K562 (cell line): ENCODE measurements around the gene CFAP70. TPM values are rescaled to one million over a fixed set of nuclear protein-coding genes. Genes with fewer than 3 reads are reported as not detected.

ENCODE experiments used
- BCOR ChIP-seq: fragments of 450-650 bp; IDR thresholded peaks from 2 replicates; pipeline ENCODE4 v1.6.1; 2016
- CBX8 ChIP-seq: fragments of 200-600 bp; sonication (generic); IDR thresholded peaks from 2 replicates; pipeline ENCODE4 v1.6.1; 2012; ENCODE audit warnings: borderline replicate concordance, mixed run types, low read depth, mild to moderate bottlenecking, moderate library complexity, mixed read lengths, low read length, control low read depth, inconsistent platforms; ENCODE audit not compliant: poor library complexity, severe bottlenecking; ENCODE audit errors: extremely low read depth
- CEBPG ChIP-seq, 3 experiments: fragments of 200-800 bp in 1 of 3; sonication (Bioruptor generic) in 1 of 3; sonication (generic) in 1 of 3; formaldehyde crosslinking in 1 of 3; IDR thresholded peaks in 2 of 3; conservative IDR thresholded peaks in 1 of 3; 2 replicates each; pipeline versions ENCODE4 v1.6.1 to v1.8.0; 2016 to 2022; ENCODE audit warnings: missing compliant biosample characterization in 2 of 3, missing genetic modification characterization in 2 of 3, mild to moderate bottlenecking in 1 of 3, missing genetic modification reagents in 1 of 3
- ELF4 ChIP-seq: fragments of 450-650 bp; formaldehyde crosslinking; IDR thresholded peaks from 2 replicates; pipeline ENCODE4 v1.4.0; 2022; ENCODE audit warnings: missing genetic modification characterization
- EWSR1 ChIP-seq: fragments of 450-650 bp; IDR thresholded peaks from 2 replicates; pipeline ENCODE4 v1.6.1; 2018; ENCODE audit warnings: borderline replicate concordance, mild to moderate bottlenecking, low read depth, moderate library complexity; ENCODE audit not compliant: partially characterized antibody
- HMBOX1 ChIP-seq: sonication (generic); IDR thresholded peaks from 2 replicates; pipeline ENCODE4 v1.6.1; 2016
- RBFOX2 ChIP-seq: fragments of 200-400 bp; formaldehyde crosslinking; IDR thresholded peaks from 2 replicates; pipeline ENCODE4 v1.6.1; 2017; ENCODE audit warnings: low read depth, mild to moderate bottlenecking, low read length, moderate library complexity
- SAP30 ChIP-seq: fragments of 200-600 bp; sonication (generic); IDR thresholded peaks from 2 replicates; pipeline ENCODE4 v1.6.1; 2012; ENCODE audit warnings: borderline replicate concordance, low read depth, mild to moderate bottlenecking, moderate library complexity, low read length, control low read depth, inconsistent platforms; ENCODE audit not compliant: insufficient read depth, poor library complexity, severe bottlenecking
- SMAD2 ChIP-seq: fragments of 150-350 bp; IDR thresholded peaks from 2 replicates; pipeline ENCODE4 v1.6.1; 2014; ENCODE audit warnings: low read depth, mild to moderate bottlenecking, low read length
- TEAD2 ChIP-seq: fragments of 450-650 bp; IDR thresholded peaks from 2 replicates; pipeline ENCODE4 v1.6.1; 2016; ENCODE audit warnings: missing genetic modification characterization, control low read depth, missing compliant biosample characterization
- ZFP36 ChIP-seq: fragments of 150-350 bp; IDR thresholded peaks from 2 replicates; pipeline ENCODE4 v1.6.1; 2018; ENCODE audit warnings: low read length, low read depth; ENCODE audit not compliant: partially characterized antibody
- ZMIZ1 ChIP-seq, 2 experiments: fragments of 150-350 bp in 1 of 2; IDR thresholded peaks; 2 replicates each; pipeline ENCODE4 v1.6.1; 2012 to 2016; ENCODE audit warnings: low read depth in 2 of 2, low read length in 2 of 2, mild to moderate bottlenecking in 1 of 2, moderate library complexity in 1 of 2
- ZNF717 ChIP-seq: fragments of 250-450 bp; sonication (Bioruptor Pico); IDR thresholded peaks from 2 replicates; pipeline ENCODE4 v1.5.0; 2021
- ZNF830 ChIP-seq: fragments of 250-450 bp; sonication (Bioruptor Pico); IDR thresholded peaks from 2 replicates; pipeline ENCODE4 v1.5.0; 2021; ENCODE audit warnings: mild to moderate bottlenecking
- polyA plus RNA-seq, 8 experiments: library from polyadenylated mRNA; depleted of rRNA in 4 of 8; stranded (reverse) in 5 of 8; unstranded in 3 of 8; fragments of >200 nt; fragmentation: Nextera tagmentation in 2 of 8; fragmentation: Illumina TruSeq in 1 of 8; extraction: Ambion mirVana in 2 of 8; extraction: Trizol in 1 of 8; gene quantifications; 2 replicates each; pipeline versions ENCODE4 v1.2.1 to v1.2.3, GENCODE V29; 2011 to 2014; ENCODE audit warnings: inconsistent platforms in 1 of 8, missing spikeins in 1 of 8
- total RNA-seq, 7 experiments: library from RNA; depleted of rRNA in 6 of 7; stranded (reverse); fragments of >200 nt in 6 of 7; fragmentation: Illumina TruSeq in 2 of 7; extraction: Trizol in 2 of 7; gene quantifications; 2 replicates each; pipeline versions ENCODE4 v1.2.1 to v1.2.3, GENCODE V29; 2011 to 2021; ENCODE audit warnings: low replicate concordance in 1 of 7
- TF ChIP-seq, protein P1 (sequence below): fragments of 200-800 bp; sonication (Bioruptor generic); IDR thresholded peaks from 2 replicates; pipeline ENCODE4 v1.6.1; 2016; ENCODE audit warnings: missing genetic modification characterization, missing compliant biosample characterization

Gene CFAP70
- total and polyA plus RNA-seq, 9 of the 15 experiments (the other 6 are each of a cell fraction or from before 2014, with no cell fraction given) = 0.27 to 1.6 (median 0.86) TPM

GRCh38 chr10:73246646-73247508 lies 111.8 kb downstream of the CFAP70 start, which contains the start of gene DNAJC9 (continued):
- TF ChIP-seq ZMIZ1 (IDR thresholded peaks at IDR 0.05; ENCODE audit: low read depth in 2 of 2, low read length in 2 of 2) (peak in 1 of 2 experiments; percentile 38; a peak in 1 of 4 replicates), CEBPG (CRISPR knock-in tag; IDR thresholded peaks at IDR 0.05) (peak; percentile 57; the same call in 1 of the 2 replicates), CEBPG (tag; conservative IDR thresholded peaks at IDR 0.05 in 1 of 2, IDR thresholded peaks at IDR 0.05 in 1 of 2) (no peak), SAP30 (peak; percentile 92), ZNF717 (CRISPR knock-in tag) (peak; percentile 40; the same call in 1 of the 2 replicates), HMBOX1 (peak; percentile 12; the same call in 1 of the 2 replicates), EWSR1 (no peak), ZNF830 (CRISPR knock-in tag) (peak; percentile 95; the same call in 1 of the 2 replicates), ELF4 (CRISPR knock-in tag) (peak; percentile 48), RBFOX2 (peak; percentile 100), TEAD2 (tag) (no peak), BCOR (peak; percentile 56), CBX8 (no peak), SMAD2 (no peak), ZFP36 (peak; percentile 4)
- TF ChIP-seq, protein P1, sequence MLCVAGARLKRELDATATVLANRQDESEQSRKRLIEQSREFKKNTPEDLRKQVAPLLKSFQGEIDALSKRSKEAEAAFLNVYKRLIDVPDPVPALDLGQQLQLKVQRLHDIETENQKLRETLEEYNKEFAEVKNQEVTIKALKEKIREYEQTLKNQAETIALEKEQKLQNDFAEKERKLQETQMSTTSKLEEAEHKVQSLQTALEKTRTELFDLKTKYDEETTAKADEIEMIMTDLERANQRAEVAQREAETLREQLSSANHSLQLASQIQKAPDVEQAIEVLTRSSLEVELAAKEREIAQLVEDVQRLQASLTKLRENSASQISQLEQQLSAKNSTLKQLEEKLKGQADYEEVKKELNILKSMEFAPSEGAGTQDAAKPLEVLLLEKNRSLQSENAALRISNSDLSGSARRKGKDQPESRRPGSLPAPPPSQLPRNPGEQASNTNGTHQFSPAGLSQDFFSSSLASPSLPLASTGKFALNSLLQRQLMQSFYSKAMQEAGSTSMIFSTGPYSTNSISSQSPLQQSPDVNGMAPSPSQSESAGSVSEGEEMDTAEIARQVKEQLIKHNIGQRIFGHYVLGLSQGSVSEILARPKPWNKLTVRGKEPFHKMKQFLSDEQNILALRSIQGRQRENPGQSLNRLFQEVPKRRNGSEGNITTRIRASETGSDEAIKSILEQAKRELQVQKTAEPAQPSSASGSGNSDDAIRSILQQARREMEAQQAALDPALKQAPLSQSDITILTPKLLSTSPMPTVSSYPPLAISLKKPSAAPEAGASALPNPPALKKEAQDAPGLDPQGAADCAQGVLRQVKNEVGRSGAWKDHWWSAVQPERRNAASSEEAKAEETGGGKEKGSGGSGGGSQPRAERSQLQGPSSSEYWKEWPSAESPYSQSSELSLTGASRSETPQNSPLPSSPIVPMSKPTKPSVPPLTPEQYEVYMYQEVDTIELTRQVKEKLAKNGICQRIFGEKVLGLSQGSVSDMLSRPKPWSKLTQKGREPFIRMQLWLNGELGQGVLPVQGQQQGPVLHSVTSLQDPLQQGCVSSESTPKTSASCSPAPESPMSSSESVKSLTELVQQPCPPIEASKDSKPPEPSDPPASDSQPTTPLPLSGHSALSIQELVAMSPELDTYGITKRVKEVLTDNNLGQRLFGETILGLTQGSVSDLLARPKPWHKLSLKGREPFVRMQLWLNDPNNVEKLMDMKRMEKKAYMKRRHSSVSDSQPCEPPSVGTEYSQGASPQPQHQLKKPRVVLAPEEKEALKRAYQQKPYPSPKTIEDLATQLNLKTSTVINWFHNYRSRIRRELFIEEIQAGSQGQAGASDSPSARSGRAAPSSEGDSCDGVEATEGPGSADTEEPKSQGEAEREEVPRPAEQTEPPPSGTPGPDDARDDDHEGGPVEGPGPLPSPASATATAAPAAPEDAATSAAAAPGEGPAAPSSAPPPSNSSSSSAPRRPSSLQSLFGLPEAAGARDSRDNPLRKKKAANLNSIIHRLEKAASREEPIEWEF (CRISPR knock-in tag) = no peak
